Measurements from ENCODE around the gene CD226.

The CD226 gene

GRCh38 chr18:69958422-69958821, 10.7 kb upstream of the CD226 start:
- no peaks in the 10 kb centered on the region for H3K27me3 ChIP-seq (ENCODE audit: insufficient read depth, low read length, poor library complexity)
- no peak for TF ChIP-seq CTCF (IDR thresholded peaks at IDR 0.05; ENCODE audit: borderline replicate concordance, extremely low read depth, low read length, poor library complexity, severe bottlenecking)
- TF ChIP-seq EZH2 (IDR thresholded peaks at IDR 0.05; ENCODE audit: borderline replicate concordance, low read depth, low read length, severe bottlenecking) = no peak
- H3K79me2 ChIP-seq (ENCODE audit: insufficient read depth, low read length) = no peaks in the 10 kb centered on the region
- no peak overlapping the region for H3K9ac ChIP-seq (ENCODE audit: low read depth, low read length)
- no peak overlapping the region for H2AFZ ChIP-seq (ENCODE audit: low read depth, low read length)
- ATAC-seq (ENCODE audit: insufficient read depth, low read depth) = no peak
- no peaks in the 10 kb centered on the region for H3K4me1 ChIP-seq (ENCODE audit: insufficient read depth, low read length)
- no peak overlapping the region for H3K27ac ChIP-seq (ENCODE audit: low read length)
- no peak for DNase-seq
- no peaks in the 10 kb centered on the region for H4K20me1 ChIP-seq (ENCODE audit: insufficient read depth, low read length)
- no peak overlapping the region for H3K4me2 ChIP-seq (ENCODE audit: insufficient read depth, low read length)
- H3K36me3 ChIP-seq (ENCODE audit: insufficient read depth, low read length) = peaks cover 4% of the 10 kb centered on the region; the same call in 1 of the 2 replicates
- no peak overlapping the region for H3K4me3 ChIP-seq (ENCODE audit: low read depth in 1 of 2, low read length in 2 of 2)
- no peaks in the 10 kb centered on the region for H3K9me3 ChIP-seq (ENCODE audit: insufficient read depth, low read length, severe bottlenecking)

GRCh38 chr18:69957747-69958146, 10.1 kb upstream of the CD226 start:
- ATAC-seq (ENCODE audit: insufficient read depth, low read depth) (no peak), DNase-seq (no peak)
- H3K27me3 ChIP-seq (ENCODE audit: insufficient read depth, low read length, poor library complexity) = no peaks in the 10 kb centered on the region
- H3K79me2 ChIP-seq (ENCODE audit: insufficient read depth, low read length) = no peaks in the 10 kb centered on the region
- TF ChIP-seq EZH2 (IDR thresholded peaks at IDR 0.05; ENCODE audit: borderline replicate concordance, low read depth, low read length, severe bottlenecking) (no peak), CTCF (IDR thresholded peaks at IDR 0.05; ENCODE audit: borderline replicate concordance, extremely low read depth, low read length, poor library complexity, severe bottlenecking) (no peak)
- no peaks in the 10 kb centered on the region for H3K4me1 ChIP-seq (ENCODE audit: insufficient read depth, low read length)
- H2AFZ ChIP-seq (ENCODE audit: low read depth, low read length) = no peak overlapping the region
- H3K27ac ChIP-seq (ENCODE audit: low read length) = no peak overlapping the region
- no peak overlapping the region for H3K9ac ChIP-seq (ENCODE audit: low read depth, low read length)
- no peaks in the 10 kb centered on the region for H3K9me3 ChIP-seq (ENCODE audit: insufficient read depth, low read length, severe bottlenecking)
- no peak overlapping the region for H3K4me3 ChIP-seq (ENCODE audit: low read depth in 1 of 2, low read length in 2 of 2)
- H3K36me3 ChIP-seq (ENCODE audit: insufficient read depth, low read length) = peaks cover 4% of the 10 kb centered on the region; the same call in 1 of the 2 replicates
- no peaks in the 10 kb centered on the region for H4K20me1 ChIP-seq (ENCODE audit: insufficient read depth, low read length)
- H3K4me2 ChIP-seq (ENCODE audit: insufficient read depth, low read length) = no peak overlapping the region

GRCh38 chr18:69956665-69957620, 9.3 kb upstream of the CD226 start:
- H3K4me1 ChIP-seq (ENCODE audit: insufficient read depth, low read length) = no peaks in the 10 kb centered on the region
- DNase-seq (no peak), ATAC-seq (ENCODE audit: insufficient read depth, low read depth) (no peak)
- peaks cover 3% of the 10 kb centered on the region; the same call in 1 of the 2 replicates for H3K36me3 ChIP-seq (ENCODE audit: insufficient read depth, low read length)
- no peak overlapping the region for H3K4me3 ChIP-seq (ENCODE audit: low read depth in 1 of 2, low read length in 2 of 2)
- no peak overlapping the region for H3K27ac ChIP-seq (ENCODE audit: low read length)
- no peaks in the 10 kb centered on the region for H3K27me3 ChIP-seq (ENCODE audit: insufficient read depth, low read length, poor library complexity)
- TF ChIP-seq CTCF (IDR thresholded peaks at IDR 0.05; ENCODE audit: borderline replicate concordance, extremely low read depth, low read length, poor library complexity, severe bottlenecking) = no peak
- H3K79me2 ChIP-seq (ENCODE audit: insufficient read depth, low read length) = no peaks in the 10 kb centered on the region
- H3K9me3 ChIP-seq (ENCODE audit: insufficient read depth, low read length, severe bottlenecking) = no peaks in the 10 kb centered on the region
- no peaks in the 10 kb centered on the region for H4K20me1 ChIP-seq (ENCODE audit: insufficient read depth, low read length)
- H3K9ac ChIP-seq (ENCODE audit: low read depth, low read length) = no peak overlapping the region
- no peak overlapping the region for H2AFZ ChIP-seq (ENCODE audit: low read depth, low read length)
- H3K4me2 ChIP-seq (ENCODE audit: insufficient read depth, low read length) = no peak overlapping the region
